ENCODE results near the gene SMC6.

Gene SMC6, protein sequence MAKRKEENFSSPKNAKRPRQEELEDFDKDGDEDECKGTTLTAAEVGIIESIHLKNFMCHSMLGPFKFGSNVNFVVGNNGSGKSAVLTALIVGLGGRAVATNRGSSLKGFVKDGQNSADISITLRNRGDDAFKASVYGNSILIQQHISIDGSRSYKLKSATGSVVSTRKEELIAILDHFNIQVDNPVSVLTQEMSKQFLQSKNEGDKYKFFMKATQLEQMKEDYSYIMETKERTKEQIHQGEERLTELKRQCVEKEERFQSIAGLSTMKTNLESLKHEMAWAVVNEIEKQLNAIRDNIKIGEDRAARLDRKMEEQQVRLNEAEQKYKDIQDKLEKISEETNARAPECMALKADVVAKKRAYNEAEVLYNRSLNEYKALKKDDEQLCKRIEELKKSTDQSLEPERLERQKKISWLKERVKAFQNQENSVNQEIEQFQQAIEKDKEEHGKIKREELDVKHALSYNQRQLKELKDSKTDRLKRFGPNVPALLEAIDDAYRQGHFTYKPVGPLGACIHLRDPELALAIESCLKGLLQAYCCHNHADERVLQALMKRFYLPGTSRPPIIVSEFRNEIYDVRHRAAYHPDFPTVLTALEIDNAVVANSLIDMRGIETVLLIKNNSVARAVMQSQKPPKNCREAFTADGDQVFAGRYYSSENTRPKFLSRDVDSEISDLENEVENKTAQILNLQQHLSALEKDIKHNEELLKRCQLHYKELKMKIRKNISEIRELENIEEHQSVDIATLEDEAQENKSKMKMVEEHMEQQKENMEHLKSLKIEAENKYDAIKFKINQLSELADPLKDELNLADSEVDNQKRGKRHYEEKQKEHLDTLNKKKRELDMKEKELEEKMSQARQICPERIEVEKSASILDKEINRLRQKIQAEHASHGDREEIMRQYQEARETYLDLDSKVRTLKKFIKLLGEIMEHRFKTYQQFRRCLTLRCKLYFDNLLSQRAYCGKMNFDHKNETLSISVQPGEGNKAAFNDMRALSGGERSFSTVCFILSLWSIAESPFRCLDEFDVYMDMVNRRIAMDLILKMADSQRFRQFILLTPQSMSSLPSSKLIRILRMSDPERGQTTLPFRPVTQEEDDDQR

GRCh38 chr2:17753803-17754663 lies at the start of gene SMC6, which contains the start of gene GEN1:
Gene SMC6 (minus strand): TSS chr2:17753810. CDS start chr2:17745946, 7,864 bp downstream.
Gene GEN1 (plus strand): TSS chr2:17754138. CDS start chr2:17759944, 5,806 bp downstream.
- DNase-seq: peak; percentile 92

- no peak for DNase-seq
Measured at GRCh38 chr2:17800693-17801458, 47.3 kb upstream of the SMC6 start.

DNA sequence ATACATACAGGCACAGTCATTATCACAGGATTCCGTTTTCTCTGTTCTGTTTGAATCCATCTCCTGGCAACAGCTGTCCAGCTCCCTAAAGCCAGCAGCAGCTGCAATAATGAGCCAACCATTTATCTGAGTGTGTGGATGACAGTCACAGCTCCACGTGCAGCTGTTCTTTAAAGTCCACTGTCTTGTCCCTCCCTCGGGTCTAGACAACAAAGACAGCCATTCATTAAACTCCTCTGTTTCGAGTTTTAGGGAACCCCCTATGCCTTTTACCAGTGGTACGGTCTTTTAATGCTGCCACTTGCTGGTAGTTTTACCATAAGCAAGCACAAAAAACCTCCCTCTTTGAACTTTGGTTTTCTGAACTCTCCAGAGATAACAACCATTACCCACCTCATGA lies 46.6 kb upstream of the SMC6 start:
- DNase-seq: no peak

DNA sequence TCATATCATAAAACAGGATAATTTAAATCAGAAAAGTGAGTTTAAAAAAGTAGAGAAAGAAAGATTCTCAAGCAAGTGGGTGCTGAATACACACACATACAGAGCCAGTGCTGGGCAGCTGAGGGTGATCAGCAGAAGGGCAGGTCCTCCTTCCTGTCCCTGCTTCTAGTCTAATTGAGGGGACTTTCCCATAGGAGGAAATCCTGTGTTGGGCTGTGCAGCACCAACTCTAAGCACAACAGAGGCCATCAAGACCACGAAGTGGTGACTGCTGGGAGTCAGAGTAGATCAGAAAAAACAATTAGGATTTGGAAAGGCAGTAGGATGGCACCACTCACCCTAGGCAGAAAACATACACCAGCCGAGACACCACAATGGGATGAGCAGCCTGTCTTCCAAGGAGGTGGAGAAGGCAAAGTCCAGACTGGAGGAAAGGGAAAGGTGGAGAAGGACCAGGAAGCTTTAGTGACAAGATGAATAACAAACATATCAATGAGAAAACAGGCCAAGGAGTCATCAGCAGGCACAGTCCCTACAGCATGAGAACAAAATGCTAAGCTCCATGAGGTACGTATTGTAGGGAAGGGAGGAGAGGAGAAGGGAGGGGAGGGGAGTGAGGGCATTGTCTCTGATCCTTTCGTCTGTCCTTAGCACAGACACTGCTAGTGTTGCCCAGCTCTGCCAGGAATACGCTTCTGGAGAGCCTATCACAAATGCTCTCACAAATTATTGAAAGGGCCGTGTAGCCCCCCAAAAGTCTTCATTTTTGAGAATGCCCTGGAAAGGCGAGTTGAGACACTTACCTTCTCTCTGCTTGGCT lies 45.9 kb upstream of the SMC6 start:
- DNase-seq: no peak

DNA sequence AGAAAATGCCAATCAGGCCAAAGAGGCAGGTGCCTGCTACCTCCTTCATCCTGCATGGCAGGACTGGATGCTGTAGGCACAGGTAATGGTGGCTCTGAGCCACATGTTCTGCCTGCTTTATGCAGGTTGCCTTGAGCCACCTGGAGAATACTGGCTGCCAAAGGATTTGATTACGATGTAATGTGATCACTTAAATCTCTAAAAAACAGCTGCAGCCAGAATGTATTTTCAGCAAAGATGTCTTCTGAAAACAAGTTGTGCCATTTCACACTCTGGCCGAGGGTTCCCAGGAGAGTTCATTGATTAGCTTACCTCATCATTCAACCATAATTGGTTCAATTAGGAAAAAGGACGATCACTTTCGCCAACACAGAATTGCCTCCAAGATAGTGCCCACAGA lies 44.7 kb upstream of the SMC6 start:
- no peak for DNase-seq

DNA sequence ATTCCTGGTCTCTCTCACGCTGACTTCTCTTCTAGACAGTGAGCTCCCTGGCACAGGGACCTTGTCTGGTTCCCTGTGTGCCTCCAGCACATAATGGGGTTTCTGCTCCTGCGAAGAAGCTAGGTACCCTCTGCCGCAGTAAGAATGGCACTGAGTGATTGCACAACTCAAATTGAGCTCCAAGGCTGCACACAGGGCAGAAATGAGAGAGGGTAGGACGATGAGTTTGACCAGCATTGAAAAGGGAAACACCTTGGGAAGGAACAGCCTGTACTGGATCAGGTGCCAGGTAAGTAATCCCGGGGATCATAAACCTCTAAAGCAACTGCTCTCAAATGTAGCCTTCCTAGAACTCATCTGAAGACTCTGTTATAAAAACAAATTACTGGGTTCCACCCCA lies 41.7 kb upstream of the SMC6 start:
- DNase-seq: no peak

GRCh38 chr2:17793803-17794354 lies 40.3 kb upstream of the SMC6 start:
- no peak for DNase-seq

DNA sequence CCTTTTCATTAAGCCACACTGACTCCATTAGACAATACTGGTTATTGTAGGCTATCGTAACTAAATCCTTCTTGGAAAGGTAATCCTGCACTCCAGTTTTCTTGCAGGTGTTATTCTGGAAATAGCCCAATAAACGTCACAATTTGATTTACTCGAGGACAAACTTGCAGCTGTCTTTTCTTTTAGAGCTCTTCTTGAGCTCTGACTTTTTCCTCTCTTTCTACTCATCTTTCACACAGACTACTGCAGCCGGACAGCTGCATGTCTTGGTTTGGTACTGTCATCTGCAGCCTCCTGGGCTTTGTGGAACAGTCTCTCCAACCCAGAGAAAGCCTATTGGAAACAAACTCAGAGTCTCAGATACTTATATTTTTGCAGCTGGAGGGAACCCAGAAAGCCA lies 39.7 kb upstream of the SMC6 start:
- DNase-seq: no peak

GRCh38 chr2:17792515-17792914 lies 38.9 kb upstream of the SMC6 start:
- no peak for DNase-seq

DNA sequence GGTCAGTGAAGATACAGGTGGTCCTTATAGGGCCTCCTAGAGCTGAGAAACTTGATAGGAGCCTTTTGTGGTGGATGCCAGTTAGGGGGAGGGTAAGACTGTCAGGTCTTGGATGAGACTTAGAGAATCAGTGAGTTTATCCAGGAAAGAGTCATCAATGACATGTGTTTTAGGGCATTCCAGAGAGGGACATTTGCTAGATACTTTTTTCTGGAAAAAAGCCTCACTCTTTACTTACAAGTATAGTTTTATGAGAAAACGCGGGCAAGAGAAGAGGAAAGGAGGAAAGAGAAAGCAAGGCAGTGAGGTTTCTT lies 38.2 kb upstream of the SMC6 start:
- DNase-seq: no peak

- DNase-seq: no peak
Measured at GRCh38 chr2:17791121-17791816, 37.7 kb upstream of the SMC6 start.

DNA sequence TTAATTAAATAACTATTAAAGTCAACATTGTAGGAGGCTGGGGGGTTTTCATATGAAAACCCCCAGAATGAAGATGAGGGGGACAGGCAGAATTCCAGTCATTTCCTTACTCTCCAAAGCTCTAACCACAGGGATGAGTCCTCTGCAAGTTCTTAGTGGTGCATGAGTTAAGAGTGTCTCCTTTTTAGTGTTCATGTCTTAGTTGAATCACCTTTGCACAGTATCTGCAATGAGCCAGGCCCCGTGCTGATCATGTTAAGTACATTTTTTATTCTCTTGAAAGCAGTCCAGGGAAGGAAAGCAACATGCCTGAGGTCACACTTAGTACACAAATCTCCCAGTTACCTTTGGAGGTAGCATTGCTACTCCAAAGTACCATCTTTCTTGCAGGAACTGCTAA lies 36.9 kb upstream of the SMC6 start:
- peak; percentile 8 for DNase-seq

GRCh38 chr2:17788773-17789172 lies 35.2 kb upstream of the SMC6 start:
- no peak for DNase-seq

DNA sequence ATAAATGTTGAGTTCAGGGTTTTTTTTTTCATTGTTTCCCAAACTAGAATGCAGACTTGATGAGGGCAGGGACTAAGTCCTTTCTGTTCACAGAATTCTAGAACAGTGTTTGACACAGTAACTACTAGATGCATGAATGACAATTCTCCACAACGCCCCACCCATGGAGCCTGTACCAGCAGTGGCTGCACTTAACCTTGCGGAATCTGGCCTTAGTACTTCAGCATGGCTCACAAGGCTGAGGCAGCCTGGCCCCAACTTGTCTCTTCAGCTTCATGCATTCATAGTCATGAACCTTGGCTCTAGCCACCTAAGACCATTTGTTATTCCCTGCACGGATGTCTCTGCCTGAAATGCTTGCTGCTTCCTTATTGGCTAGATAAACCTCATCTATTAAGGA lies 33.1 kb upstream of the SMC6 start:
- no peak for DNase-seq

DNA sequence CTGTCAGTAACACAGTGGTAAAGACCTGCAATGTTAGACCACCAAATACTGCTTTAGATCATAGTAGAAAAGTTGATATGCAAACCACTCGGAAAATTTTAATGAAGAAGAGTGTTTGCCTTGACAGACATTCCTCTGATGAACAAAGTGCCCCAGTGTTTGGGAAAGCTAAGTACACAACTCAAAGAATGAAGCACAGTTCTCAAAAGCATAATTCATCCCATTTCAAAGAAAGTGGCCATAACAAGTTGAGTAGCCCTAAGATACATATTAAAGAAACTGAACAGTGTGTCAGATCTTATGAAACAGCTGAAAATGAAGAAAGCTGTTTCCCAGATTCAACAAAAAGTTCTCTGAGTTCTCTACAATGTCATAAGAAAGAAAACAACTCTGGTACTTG lies 27.9 kb upstream of the SMC6 start:
- no peak for DNase-seq

- no peak for DNase-seq
Measured at GRCh38 chr2:17780546-17780945, 26.9 kb upstream of the SMC6 start.

DNA sequence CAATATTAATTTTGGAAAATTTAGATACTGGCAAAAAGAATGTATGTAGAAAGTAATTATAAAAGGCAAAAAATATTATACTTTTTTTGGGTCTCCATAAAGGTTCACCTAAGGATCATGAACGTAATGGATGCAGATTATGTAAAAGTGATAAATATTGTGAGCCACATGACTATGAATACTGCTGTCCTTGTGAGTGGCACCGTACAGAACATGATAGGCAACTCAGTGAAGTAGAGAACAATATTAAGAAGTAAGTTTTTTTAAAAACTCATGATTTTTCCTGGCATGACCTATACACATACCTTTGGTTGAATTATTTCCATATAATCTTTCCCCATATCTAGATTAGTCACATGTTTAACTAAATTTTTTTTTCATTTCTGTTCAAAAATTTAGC lies 18.9 kb upstream of the SMC6 start:
- DNase-seq: no peak

DNA sequence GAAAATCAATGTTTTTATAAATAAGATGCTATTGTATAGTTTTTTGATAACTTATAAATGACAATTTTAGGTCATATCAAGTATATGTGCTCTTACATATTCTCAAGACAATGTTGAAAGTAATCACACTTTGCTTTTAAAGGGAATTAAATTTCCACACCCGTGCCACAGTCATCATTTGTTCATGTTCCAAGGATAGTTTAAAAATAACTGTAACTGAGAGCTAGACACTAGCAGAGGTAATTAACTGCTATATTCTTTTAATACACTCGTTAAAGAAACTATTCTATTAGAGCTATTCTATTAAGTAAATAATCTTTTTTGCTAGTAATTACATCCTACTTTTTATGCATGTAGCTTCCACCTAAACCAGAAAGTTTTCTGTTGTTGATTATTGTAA lies 18.3 kb upstream of the SMC6 start:
- no peak for DNase-seq

DNA sequence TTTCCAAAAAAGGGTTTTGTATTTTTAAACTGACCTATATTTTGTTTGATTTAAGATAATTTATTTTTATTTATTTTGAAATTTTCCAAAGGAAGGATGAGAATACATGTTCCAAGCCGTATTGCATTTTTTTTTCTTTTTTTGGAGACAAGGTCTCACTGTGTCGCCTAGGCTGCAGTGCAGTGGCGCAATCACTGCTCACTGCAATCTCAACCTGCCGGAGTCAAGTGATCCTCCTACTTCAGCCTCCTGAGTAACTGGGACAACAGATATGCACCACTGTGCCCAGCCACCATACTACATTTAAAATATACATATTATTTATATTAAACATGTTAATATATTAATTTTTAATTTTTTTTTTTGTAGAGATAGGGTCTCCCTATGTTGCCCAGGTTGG lies 15.3 kb upstream of the SMC6 start:
- DNase-seq: no peak

- no peak for DNase-seq
Measured at GRCh38 chr2:17765398-17765797, 11.8 kb upstream of the SMC6 start.

Measured in activated CD4-positive, alpha-beta T cell treated with anti-CD3 and anti-CD28 coated beads for 48 hours (primary cell).